Smooth muscle cell (in vitro differentiated cells): ENCODE data around the gene IL17C. TPM values are rescaled to one million over a fixed set of nuclear protein-coding genes. Genes with fewer than 3 reads are reported as not detected.
"Not testable (repeated sequence)": the region's sequence is repeated elsewhere in the genome, so short reads cannot be mapped to it uniquely, and the experiment has no call there.

ENCODE experiments used
- DNase-seq: peaks from one replicate; lab custom pipeline; 2025; ENCODE audit not compliant: unreplicated experiment; lab: John Stamatoyannopoulos, UW
- H2AFZ ChIP-seq: fragments of 200-600 bp; sonication (generic); 2 replicates; pipeline ENCODE4 v1.6.0; 2016; ENCODE audit warnings: antibody characterized with exemption, low read depth, mild to moderate bottlenecking
- H3F3A ChIP-seq: fragments of 200-600 bp; sonication (generic); 2 replicates; pipeline ENCODE4 v1.6.0; 2017; ENCODE audit warnings: antibody characterized with exemption, low read depth
- H3K27ac ChIP-seq: fragments of 200-600 bp; sonication (generic); 2 replicates; pipeline ENCODE4 v1.5.1; 2016; ENCODE audit warnings: low read depth, mild to moderate bottlenecking
- H3K27me3 ChIP-seq: fragments of 200-600 bp; sonication (generic); 2 replicates; pipeline ENCODE4 v1.6.1; 2016; ENCODE audit warnings: low read depth, mild to moderate bottlenecking
- H3K36me3 ChIP-seq: fragments of 200-600 bp; sonication (generic); 2 replicates; pipeline ENCODE4 v1.5.1; 2016; ENCODE audit warnings: low read depth
- H3K4me1 ChIP-seq: fragments of 200-600 bp; sonication (generic); 2 replicates; pipeline ENCODE4 v1.5.1; 2016; ENCODE audit warnings: low read depth
- H3K4me2 ChIP-seq: fragments of 200-600 bp; sonication (generic); 2 replicates; pipeline ENCODE4 v1.6.0; 2016; ENCODE audit warnings: mild to moderate bottlenecking
- H3K4me3 ChIP-seq: fragments of 200-600 bp; sonication (generic); 2 replicates; pipeline ENCODE4 v1.5.1; 2016; ENCODE audit warnings: mild to moderate bottlenecking
- H3K79me2 ChIP-seq: fragments of 200-600 bp; sonication (generic); 2 replicates; pipeline ENCODE4 v1.6.0; 2016; ENCODE audit warnings: low read depth, mild to moderate bottlenecking
- H3K9ac ChIP-seq: fragments of 200-600 bp; sonication (generic); 2 replicates; pipeline ENCODE4 v1.6.0; 2016; ENCODE audit warnings: low read depth
- H3K9me3 ChIP-seq: fragments of 200-600 bp; sonication (generic); replicated peaks from 2 replicates; pipeline ENCODE4 v1.5.1; 2016; ENCODE audit warnings: low read depth
- H4K20me1 ChIP-seq: fragments of 200-600 bp; sonication (generic); 2 replicates; pipeline ENCODE4 v1.6.0; 2016; ENCODE audit warnings: low read depth
- CTCF ChIP-seq: fragments of 200-600 bp; sonication (generic); IDR thresholded peaks from 2 replicates; pipeline ENCODE4 v1.5.1; 2017; ENCODE audit warnings: borderline replicate concordance, mild to moderate bottlenecking, antibody characterized with exemption; ENCODE audit not compliant: insufficient read depth, poor library complexity, severe bottlenecking
- WGBS: methylation state at CpG from one replicate; pipeline ENCODE4 v1.1.7; 2016; ENCODE audit warnings: low lambda C conversion rate; 5-methylcytosine and 5-hydroxymethylcytosine counted together
- polyA plus RNA-seq: library from polyadenylated mRNA; unstranded; fragments of >200 nt; fragmentation: Nextera tagmentation; extraction: Ambion mirVana; gene quantifications from 2 replicates; pipeline ENCODE4 v1.2.1, GENCODE V29; 2016
- total RNA-seq: library from RNA; depleted of rRNA; stranded (reverse); fragments of >200 nt; gene quantifications from 2 replicates; pipeline ENCODE4 v1.2.3, GENCODE V29; 2014

IL17C gene
- total and polyA plus RNA-seq, 2 experiments from 2014 or later: not detected

- Histone ChIP-seq H3K4me3 (no peak overlapping the region), H2AFZ (no peak overlapping the region), H3K27me3 (no peaks in the 10 kb centered on the region), H3K36me3 (no peaks in the 10 kb centered on the region), H3K4me1 (no peaks in the 10 kb centered on the region), H3K79me2 (no peaks in the 10 kb centered on the region), H3F3A (no peaks in the 10 kb centered on the region), H4K20me1 (peaks cover 87% of the 10 kb centered on the region), H3K4me2 (no peak overlapping the region), H3K9ac (no peak overlapping the region), H3K9me3 (no peaks in the 10 kb centered on the region), H3K27ac (no peak overlapping the region)
- TF ChIP-seq CTCF: no peak
- no peak for DNase-seq
- WGBS: 96% methylated on average over 17 of the region's 17 CpGs
Observed at GRCh38 chr16:88606148-88606757, 32.1 kb upstream of the IL17C start.

GRCh38 chr16:88608076-88608475 is 30.3 kb upstream of the IL17C start:
- H3K9me3 ChIP-seq: no peaks in the 10 kb centered on the region
- peaks cover 86% of the 10 kb centered on the region for H4K20me1 ChIP-seq
- no peaks in the 10 kb centered on the region for H3K36me3 ChIP-seq
- H3K4me1 ChIP-seq: no peaks in the 10 kb centered on the region
- H3F3A ChIP-seq: no peaks in the 10 kb centered on the region
- no peak overlapping the region for H3K4me2 ChIP-seq
- 97% methylated on average over 6 of the region's 6 CpGs for WGBS
- no peaks in the 10 kb centered on the region for H3K79me2 ChIP-seq
- TF ChIP-seq CTCF: no peak
- no peak overlapping the region for H3K27ac ChIP-seq
- no peaks in the 10 kb centered on the region for H3K27me3 ChIP-seq
- no peak overlapping the region for H3K4me3 ChIP-seq
- DNase-seq: no peak
- no peak overlapping the region for H3K9ac ChIP-seq
- no peak overlapping the region for H2AFZ ChIP-seq

DNA sequence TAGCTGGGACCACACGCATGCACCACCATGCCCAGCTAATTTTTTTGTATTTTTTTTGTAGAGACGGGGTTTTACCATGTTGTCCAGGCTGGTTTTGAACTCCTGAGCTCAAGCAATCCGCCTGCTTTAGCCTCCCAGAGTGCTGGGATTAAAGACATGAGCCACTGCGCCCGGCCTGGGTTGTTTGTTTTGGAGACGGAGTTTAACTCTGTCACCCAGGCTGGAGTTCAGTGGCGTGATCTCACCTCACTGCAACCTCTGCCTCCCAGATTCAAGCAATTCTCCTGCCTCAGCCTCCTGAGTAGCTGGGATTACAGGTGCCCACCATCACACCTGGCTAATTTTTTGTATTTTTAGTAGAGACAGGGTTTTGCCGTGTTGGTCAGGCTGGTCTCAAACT is 28.9 kb upstream of the IL17C start:
- not testable (repeated sequence) for H3K4me1 ChIP-seq, H3K79me2 ChIP-seq, H2AFZ ChIP-seq, H3K9me3 ChIP-seq, H3F3A ChIP-seq, H3K36me3 ChIP-seq, H3K9ac ChIP-seq, DNase-seq, H3K27ac ChIP-seq, H3K27me3 ChIP-seq, H3K4me2 ChIP-seq, H3K4me3 ChIP-seq
- WGBS: 97% methylated on average over 8 of the region's 8 CpGs
- H4K20me1 ChIP-seq: peaks cover 97% of the 10 kb centered on the region

GRCh38 chr16:88610080-88610479 is 28.3 kb upstream of the IL17C start:
- Histone ChIP-seq H3K4me1 (no peaks in the 10 kb centered on the region), H3F3A (no peaks in the 10 kb centered on the region), H3K9ac (no peak overlapping the region), H3K4me2 (no peak overlapping the region), H3K27me3 (no peaks in the 10 kb centered on the region), H2AFZ (no peak overlapping the region), H3K4me3 (no peak overlapping the region), H3K79me2 (no peaks in the 10 kb centered on the region), H4K20me1 (peaks cover 97% of the 10 kb centered on the region), H3K9me3 (no peaks in the 10 kb centered on the region), H3K27ac (no peak overlapping the region), H3K36me3 (no peaks in the 10 kb centered on the region)
- WGBS: 94% methylated on average over 6 of the region's 6 CpGs
- peak; percentile 15 for TF ChIP-seq CTCF
- no peak for DNase-seq
